Endothelial cell of umbilical vein (primary cell): Measurements from ENCODE around the gene COG5. TPM values are rescaled to one million over a fixed set of nuclear protein-coding genes. Genes with fewer than 3 reads are reported as not detected.

Experiments used
- BruUV-seq: library from RNA; stranded (reverse); fragments of 400-500 nt; replicated peaks from 2 replicates; lab custom pipeline; 2021; lab: Mats Ljungman, UMichigan
- CTCF ChIA-PET: fragments of 300-600, 350-600 bp; sonication (Branson Sonifier 250); formaldehyde crosslinking; loops from one replicate; lab custom pipeline; 2021; ENCODE audit warnings: antibody characterized with exemption, inconsistent platforms; lab: Charles Lee
- POLR2A ChIA-PET: fragments of 300-600, 350-600 bp; sonication (Branson Sonifier 250); formaldehyde crosslinking; loops from one replicate; lab custom pipeline; 2021; ENCODE audit warnings: antibody characterized with exemption, inconsistent platforms; lab: Charles Lee
- DNase-seq: peaks from one replicate; pipeline ENCODE4 v3.0.0-alpha.2; 2011; ENCODE audit warnings: low read depth, low spot score
- FAIRE-seq: peaks from 2 replicates; lab custom pipeline; 2011; peaks lifted over from hg19 to GRCh38; lab: Jason Lieb, UNC
- H2AFZ ChIP-seq: 2 replicates; pipeline ENCODE4 v1.6.0; 2012; ENCODE audit warnings: low read depth, low read length, control low read depth, inconsistent platforms
- H3K27ac ChIP-seq: 2 replicates; pipeline ENCODE4 v1.5.1; 2011; ENCODE audit warnings: low read depth, mild to moderate bottlenecking, control low read depth, low read length, moderate library complexity; ENCODE audit not compliant: insufficient read depth
- H3K27me3 ChIP-seq, 2 experiments: 2 replicates each; pipeline versions ENCODE4 v1.6.0 to v1.6.1; 2011; ENCODE audit warnings: low read length in 2 of 2, mixed read lengths in 1 of 2; ENCODE audit not compliant: control insufficient read depth in 2 of 2, insufficient read depth in 2 of 2
- H3K36me3 ChIP-seq, 2 experiments: 2 replicates in 1 of 2; 3 replicates in 1 of 2; pipeline ENCODE4 v1.5.1; 2011; ENCODE audit warnings: low read length in 2 of 2, mild to moderate bottlenecking in 1 of 2, moderate library complexity in 1 of 2; ENCODE audit not compliant: control insufficient read depth in 2 of 2, insufficient read depth in 2 of 2; ENCODE audit errors: extremely low read depth in 1 of 2
- H3K4me1 ChIP-seq: 3 replicates; pipeline ENCODE4 v1.5.1; 2011; ENCODE audit warnings: mild to moderate bottlenecking, low read length; ENCODE audit not compliant: control insufficient read depth, insufficient read depth; ENCODE audit errors: extremely low read depth
- H3K4me2 ChIP-seq: 2 replicates; pipeline ENCODE4 v1.6.1; 2011; ENCODE audit warnings: low read length, control low read depth, mixed read lengths; ENCODE audit not compliant: insufficient read depth
- H3K4me3 ChIP-seq, 3 experiments: fragments of 200-600 bp in 1 of 3; sonication (generic), shearing (Covaris generic) in 1 of 3; replicated peaks in 1 of 3; 2 replicates each; pipeline ENCODE4 v1.5.1; 2011 to 2016; ENCODE audit warnings: control low read depth in 3 of 3, low read length in 3 of 3, mild to moderate bottlenecking in 2 of 3, inconsistent platforms in 1 of 3, low read depth in 1 of 3, moderate library complexity in 1 of 3; ENCODE audit not compliant: insufficient read depth in 1 of 3
- H3K79me2 ChIP-seq: 2 replicates; pipeline ENCODE4 v1.6.0; 2012; ENCODE audit warnings: low read length, inconsistent platforms; ENCODE audit not compliant: control insufficient read depth, insufficient read depth
- H3K9ac ChIP-seq: replicated peaks from 2 replicates; pipeline ENCODE3; 2011; ENCODE audit warnings: low read length, control low read depth; ENCODE audit not compliant: insufficient read depth; ENCODE audit errors: extremely low read depth
- H3K9me1 ChIP-seq: replicated peaks from 3 replicates; pipeline ENCODE4 v1.6.0; 2011; ENCODE audit warnings: mild to moderate bottlenecking, low read length; ENCODE audit not compliant: control insufficient read depth, insufficient read depth; ENCODE audit errors: extremely low read depth
- H3K9me3 ChIP-seq: replicated peaks from 2 replicates; pipeline ENCODE4 v1.5.1; 2012; ENCODE audit warnings: low read length, inconsistent platforms; ENCODE audit not compliant: control insufficient read depth, insufficient read depth
- H4K20me1 ChIP-seq: replicated peaks from 2 replicates; pipeline ENCODE3; 2011; ENCODE audit warnings: mild to moderate bottlenecking, low read length; ENCODE audit not compliant: control insufficient read depth, insufficient read depth; ENCODE audit errors: extremely low read depth
- CTCF ChIP-seq, 2 donors: IDR thresholded peaks; 1 replicate in 1 of 2; 2 replicates in 1 of 2; pipeline ENCODE4 v1.5.1; 2011; ENCODE audit warnings: low read length in 2 of 2, mild to moderate bottlenecking in 2 of 2, moderate library complexity in 2 of 2, control low read depth in 1 of 2, inconsistent platforms in 1 of 2, low read depth in 1 of 2; ENCODE audit not compliant: insufficient read depth in 1 of 2; ENCODE audit errors: extremely low read depth in 1 of 2
- EZH2 ChIP-seq: IDR thresholded peaks from 2 replicates; pipeline ENCODE4 v1.6.1; 2012; ENCODE audit warnings: borderline replicate concordance, low read depth, mild to moderate bottlenecking, moderate library complexity, low read length, inconsistent platforms; ENCODE audit not compliant: severe bottlenecking
- FOS ChIP-seq: IDR thresholded peaks from 2 replicates; pipeline ENCODE4 v1.6.1; 2011; ENCODE audit warnings: mild to moderate bottlenecking, low read length, moderate library complexity, borderline replicate concordance; ENCODE audit not compliant: insufficient read depth
- GATA2 ChIP-seq: IDR thresholded peaks from 2 replicates; pipeline ENCODE4 v1.7.0; 2011; ENCODE audit warnings: low read depth, mild to moderate bottlenecking, moderate library complexity, mixed read lengths, low read length; ENCODE audit not compliant: insufficient read length, insufficient read depth
- JUN ChIP-seq: IDR thresholded peaks from 2 replicates; pipeline ENCODE4 v1.6.1; 2011; ENCODE audit warnings: borderline replicate concordance, low read depth; ENCODE audit not compliant: insufficient read length, insufficient read depth
- MYC ChIP-seq: IDR thresholded peaks from one replicate; pipeline ENCODE4 v1.6.1; 2011; ENCODE audit warnings: mild to moderate bottlenecking, low read depth, low read length
- POLR2A ChIP-seq: IDR thresholded peaks from 2 replicates; pipeline ENCODE4 v1.6.1; 2012; ENCODE audit warnings: low read depth, mild to moderate bottlenecking, control low read depth, low read length
- POLR2AphosphoS5 ChIP-seq: IDR thresholded peaks from 2 replicates; pipeline ENCODE4 v1.6.1; 2012; ENCODE audit warnings: low read depth, mild to moderate bottlenecking, control low read depth, low read length, moderate library complexity; ENCODE audit not compliant: insufficient read depth
- dilution Hi-C: fragments of 300-500 bp; cut with MboI; formaldehyde crosslinking; loops from one replicate; pipeline ENCODE4 v1.15.0; 2019; ENCODE audit warnings: low sequenced_read_pairs; ENCODE audit not compliant: extremely low pct_ligation_motif_present
- intact Hi-C: fragments of 100-400 bp; cut with micrococcal nuclease; formaldehyde crosslinking; loops from one replicate; pipeline ENCODE4 v1.10.0; 2022
- polyA plus RNA-seq, 4 experiments: library from polyadenylated mRNA; depleted of rRNA in 3 of 4; stranded (reverse) in 3 of 4; unstranded in 1 of 4; fragments of >200 nt; gene quantifications; 2 replicates each; pipeline versions ENCODE4 v1.2.1 to v1.2.3, GENCODE V29; 2011 to 2012; ENCODE audit warnings: missing spikeins in 1 of 4
- total RNA-seq: library from RNA; stranded (reverse); gene quantifications from 2 replicates; pipeline ENCODE4 v1.2.3, GENCODE V29; 2021
- TF ChIP-seq, protein P1 (sequence below): IDR thresholded peaks from 2 replicates; pipeline ENCODE4 v1.6.1; 2011; ENCODE audit not compliant: insufficient read depth, insufficient read length

COG5 gene
- total and polyA plus RNA-seq, 2 donors (not counting 3 experiments of a cell fraction or from before 2014, with no cell fraction given), result 18.8 to 45.3 TPM

GRCh38 chr7:107160389-107160788 is 403.3 kb downstream of the COG5 start:
- Histone ChIP-seq H2AFZ (no peak overlapping the region), H4K20me1 (no peaks in the 10 kb centered on the region), H3K9me3 (no peaks in the 10 kb centered on the region), H3K4me2 (no peak overlapping the region), H3K27me3 (no peaks in the 10 kb centered on the region), H3K79me2 (no peaks in the 10 kb centered on the region), H3K27ac (no peak overlapping the region), H3K9me1 (no peaks in the 10 kb centered on the region), H3K4me3 (no peak overlapping the region), H3K9ac (no peak overlapping the region), H3K4me1 (peaks cover 22% of the 10 kb centered on the region), H3K36me3 (peaks cover 0 to 2% of the 10 kb centered on the region in 2 experiments)
- DNase-seq (peak; percentile 56), FAIRE-seq (peak; percentile 4)
- no peak for TF ChIP-seq GATA2
- TF ChIP-seq MYC, result no peak
- TF ChIP-seq POLR2AphosphoS5, result no peak
- TF ChIP-seq FOS, result no peak
- TF ChIP-seq POLR2A, result no peak
- TF ChIP-seq CTCF (IDR thresholded peaks at IDR 0.05; ENCODE audit: extremely low read depth in 1 of 2, insufficient read depth in 1 of 2, low read depth in 1 of 2, low read length in 2 of 2), result no peak
- ChIA-PET POLR2A (no interaction called here), CTCF (interaction anchor here (2.2 to 3.0 kb wide), 2 partner anchors 10 to 212 kb away, joined by 7 to 13 read pairs; no protein-coding TSS in a partner anchor)
- no TSS peak for BruUV-seq
- intact Hi-C loops, result loop anchor here (10.0 kb wide), 1 partner anchor 626 kb away; no protein-coding TSS in a partner anchor
- dilution Hi-C loops, result no loop called here

DNA sequence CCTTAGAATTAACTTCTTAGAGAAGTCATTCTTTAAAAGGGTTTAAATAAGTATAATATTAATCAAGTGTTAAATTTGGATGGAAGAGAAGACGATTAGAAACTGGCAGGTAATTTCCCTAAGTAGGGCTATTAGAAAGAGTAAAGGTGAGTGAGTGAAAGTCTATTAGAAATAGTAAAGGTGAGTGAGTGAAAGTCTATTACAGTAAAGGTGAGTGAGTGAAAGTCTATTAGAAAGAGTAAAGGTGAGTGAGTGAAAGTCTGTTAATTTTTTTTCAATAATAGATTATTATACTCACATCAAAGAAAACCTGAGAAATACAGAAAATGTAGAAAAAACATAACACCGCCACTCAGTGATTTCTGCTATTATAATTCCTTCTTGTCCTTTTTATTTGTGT is 405.7 kb downstream of the COG5 start:
- Histone ChIP-seq H3K27me3 (no peaks in the 10 kb centered on the region), H3K79me2 (no peaks in the 10 kb centered on the region), H3K9me1 (no peaks in the 10 kb centered on the region), H3K4me2 (no peak overlapping the region), H3K9me3 (no peaks in the 10 kb centered on the region), H3K36me3 (peaks cover 0 to 4% of the 10 kb centered on the region in 2 experiments), H2AFZ (no peak overlapping the region), H3K4me3 (no peak overlapping the region), H4K20me1 (no peaks in the 10 kb centered on the region), H3K4me1 (peaks cover under 1% of the 10 kb centered on the region), H3K9ac (no peak overlapping the region), H3K27ac (no peak overlapping the region)
- DNase-seq, result no peak
- ChIA-PET POLR2A (no interaction called here), CTCF (no interaction called here)
- dilution Hi-C loops, result no loop called here
- TF ChIP-seq POLR2A (no peak), CTCF (IDR thresholded peaks at IDR 0.05; ENCODE audit: extremely low read depth in 1 of 2, insufficient read depth in 1 of 2, low read depth in 1 of 2, low read length in 2 of 2) (no peak), MYC (no peak), POLR2AphosphoS5 (no peak), JUN (no peak), FOS (no peak), EZH2 (no peak), GATA2 (no peak)
- TF ChIP-seq, protein P1, sequence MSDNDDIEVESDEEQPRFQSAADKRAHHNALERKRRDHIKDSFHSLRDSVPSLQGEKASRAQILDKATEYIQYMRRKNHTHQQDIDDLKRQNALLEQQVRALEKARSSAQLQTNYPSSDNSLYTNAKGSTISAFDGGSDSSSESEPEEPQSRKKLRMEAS, result no peak
- BruUV-seq, result no TSS peak
- no peak for FAIRE-seq
- intact Hi-C loops, result no loop called here
